Trophoblast cell (in vitro differentiated cells and primary cell): ENCODE measurements around the gene HNRNPA1L2.
"Not testable (repeated sequence)": the region's sequence is repeated elsewhere in the genome, so short reads cannot be mapped to it uniquely, and the experiment has no call there.

Source experiments
- DNase-seq, 2 donors: peaks; one replicate each; pipeline ENCODE4 v3.0.0-alpha.2; 2016
- H2AFZ ChIP-seq: 2 replicates; pipeline ENCODE4 v1.6.1; 2013; ENCODE audit warnings: low read length, moderate library complexity, mild to moderate bottlenecking; ENCODE audit not compliant: insufficient read depth, poor library complexity
- H2AK5ac ChIP-seq: 2 replicates; pipeline ENCODE4 v1.6.1; 2013; ENCODE audit warnings: mild to moderate bottlenecking, low read length
- H2BK120ac ChIP-seq: 2 replicates; pipeline ENCODE4 v1.6.1; 2013; ENCODE audit warnings: low read length, mild to moderate bottlenecking, moderate library complexity; ENCODE audit not compliant: insufficient read depth, poor library complexity
- H2BK12ac ChIP-seq: 2 replicates; pipeline ENCODE4 v1.6.1; 2013; ENCODE audit warnings: mild to moderate bottlenecking, low read length, moderate library complexity
- H2BK5ac ChIP-seq: 2 replicates; pipeline ENCODE4 v1.6.1; 2013; ENCODE audit warnings: low read length, low read depth, moderate library complexity, mild to moderate bottlenecking; ENCODE audit not compliant: poor library complexity
- H3K14ac ChIP-seq: 2 replicates; pipeline ENCODE4 v1.6.1; 2013; ENCODE audit warnings: mild to moderate bottlenecking, low read length
- H3K18ac ChIP-seq: 2 replicates; pipeline ENCODE4 v1.6.1; 2013; ENCODE audit warnings: mild to moderate bottlenecking, low read length
- H3K23ac ChIP-seq: 2 replicates; pipeline ENCODE4 v1.6.1; 2013; ENCODE audit warnings: low read length
- H3K27ac ChIP-seq: 2 replicates; pipeline ENCODE4 v1.5.1; 2013; ENCODE audit warnings: low read depth, mild to moderate bottlenecking, inconsistent platforms, low read length, moderate library complexity
- H3K27me3 ChIP-seq: 2 replicates; pipeline ENCODE4 v1.6.1; 2013; ENCODE audit warnings: inconsistent platforms, mild to moderate bottlenecking, low read length, moderate library complexity; ENCODE audit not compliant: insufficient read depth
- H3K36me3 ChIP-seq, 2 experiments: 1 replicate in 1 of 2; 2 replicates in 1 of 2; pipeline ENCODE4 v1.6.1; 2013; ENCODE audit warnings: low read length in 2 of 2, mild to moderate bottlenecking in 2 of 2, moderate library complexity in 1 of 2; ENCODE audit not compliant: insufficient read depth in 2 of 2, control insufficient read depth in 1 of 2
- H3K4ac ChIP-seq: 2 replicates; pipeline ENCODE4 v1.6.1; 2013; ENCODE audit warnings: low read depth, mild to moderate bottlenecking, low read length, moderate library complexity
- H3K4me1 ChIP-seq, 2 experiments: 1 replicate in 1 of 2; 2 replicates in 1 of 2; pipeline ENCODE4 v1.6.1; 2013; ENCODE audit warnings: low read length in 2 of 2, mild to moderate bottlenecking in 2 of 2, moderate library complexity in 1 of 2; ENCODE audit not compliant: insufficient read depth in 2 of 2, control insufficient read depth in 1 of 2
- H3K4me2 ChIP-seq: 2 replicates; pipeline ENCODE4 v1.6.1; 2013; ENCODE audit warnings: inconsistent platforms, mild to moderate bottlenecking, low read length, moderate library complexity
- H3K4me3 ChIP-seq: 2 replicates; pipeline ENCODE4 v1.5.1; 2013; ENCODE audit warnings: mild to moderate bottlenecking, low read depth, low read length, inconsistent platforms
- H3K79me1 ChIP-seq: one replicate; pipeline ENCODE4 v1.6.1; 2013; ENCODE audit warnings: low read length
- H3K79me2 ChIP-seq: 2 replicates; pipeline ENCODE4 v1.6.1; 2013; ENCODE audit warnings: low read length, mild to moderate bottlenecking; ENCODE audit not compliant: control insufficient read depth, insufficient read depth, poor library complexity
- H3K9ac ChIP-seq: 2 replicates; pipeline ENCODE4 v1.6.1; 2013; ENCODE audit warnings: mild to moderate bottlenecking, low read length
- H3K9me3 ChIP-seq: 2 replicates; pipeline ENCODE4 v1.6.1; 2013; ENCODE audit warnings: low read depth, mild to moderate bottlenecking, control low read depth, inconsistent platforms, low read length; ENCODE audit not compliant: insufficient read depth
- H4K12ac ChIP-seq: 2 replicates; pipeline ENCODE4 v1.6.1; 2013; ENCODE audit warnings: low read depth, mild to moderate bottlenecking, low read length, moderate library complexity
- H4K8ac ChIP-seq: 2 replicates; pipeline ENCODE4 v1.6.1; 2013; ENCODE audit warnings: low read depth, mild to moderate bottlenecking, low read length, moderate library complexity
- H4K91ac ChIP-seq: one replicate; pipeline ENCODE4 v1.6.1; 2013; ENCODE audit warnings: low read depth, mild to moderate bottlenecking, low read length, moderate library complexity
- WGBS: extraction: QIAGEN DNeasy Blood & Tissue Kit; methylation state at CpG from one replicate; pipeline ENCODE4 v1.1.7; 2013; ENCODE audit warnings: missing lambda C conversion rate; ENCODE audit not compliant: insufficient read length, insufficient coverage; ENCODE audit errors: extremely low coverage; 5-methylcytosine and 5-hydroxymethylcytosine counted together

Gene HNRNPA1L2

GRCh38 chr13:52603316-52603715 lies 38.9 kb upstream of the HNRNPA1L2 start:
- no CpG with 5 or more reads among the region's 4 CpGs for WGBS
- H3K79me2 ChIP-seq, H3K27ac ChIP-seq, H4K91ac ChIP-seq, DNase-seq, H3K14ac ChIP-seq, H2BK5ac ChIP-seq, H3K27me3 ChIP-seq, H4K8ac ChIP-seq, H3K79me1 ChIP-seq, H3K4me1 ChIP-seq, H3K23ac ChIP-seq, H3K36me3 ChIP-seq, H3K9me3 ChIP-seq, H2BK12ac ChIP-seq, H4K12ac ChIP-seq, H2AK5ac ChIP-seq, H3K9ac ChIP-seq, H2AFZ ChIP-seq, H3K4me2 ChIP-seq, H3K18ac ChIP-seq, H3K4ac ChIP-seq, H3K4me3 ChIP-seq, H2BK120ac ChIP-seq: not testable (repeated sequence)

- no CpG with 5 or more reads among the region's 6 CpGs for WGBS
- H3K4ac ChIP-seq, H3K4me1 ChIP-seq, H3K36me3 ChIP-seq, H3K27ac ChIP-seq, H3K27me3 ChIP-seq, H3K18ac ChIP-seq, H3K14ac ChIP-seq, H2AFZ ChIP-seq, H2BK12ac ChIP-seq, H3K4me3 ChIP-seq, H2BK5ac ChIP-seq, H4K12ac ChIP-seq, H3K79me1 ChIP-seq, H3K9ac ChIP-seq, H2BK120ac ChIP-seq, H3K9me3 ChIP-seq, H2AK5ac ChIP-seq, H4K8ac ChIP-seq, H3K79me2 ChIP-seq, H3K4me2 ChIP-seq, H3K23ac ChIP-seq, H4K91ac ChIP-seq: not testable (repeated sequence)
- DNase-seq = peak in 1 of 2 donors; percentile 32
These were observed 36.1 kb upstream of the HNRNPA1L2 start for GRCh38 chr13:52606126-52606525.

- DNase-seq = peak; percentile 49 to 60
- not testable (repeated sequence) for H2BK120ac ChIP-seq, H4K91ac ChIP-seq, H2BK5ac ChIP-seq, H3K79me2 ChIP-seq, H3K9me3 ChIP-seq, H3K18ac ChIP-seq, H3K4me2 ChIP-seq, H4K8ac ChIP-seq, H3K9ac ChIP-seq, H2AFZ ChIP-seq, H2BK12ac ChIP-seq, H4K12ac ChIP-seq, H3K23ac ChIP-seq, H3K27me3 ChIP-seq, H3K4me1 ChIP-seq, H3K4ac ChIP-seq, H3K27ac ChIP-seq, H3K4me3 ChIP-seq, H3K14ac ChIP-seq, H3K36me3 ChIP-seq, H2AK5ac ChIP-seq, H3K79me1 ChIP-seq
- no CpG with 5 or more reads among the region's 1 CpG for WGBS
These were observed 35.4 kb upstream of the HNRNPA1L2 start for GRCh38 chr13:52606795-52607194.

GRCh38 chr13:52608184-52608583 lies 34.0 kb upstream of the HNRNPA1L2 start:
- not testable (repeated sequence) for H3K79me2 ChIP-seq, H2AK5ac ChIP-seq, H2BK5ac ChIP-seq, H2BK12ac ChIP-seq, H3K4me2 ChIP-seq, H4K91ac ChIP-seq, DNase-seq, H4K8ac ChIP-seq, H3K27ac ChIP-seq, H3K9me3 ChIP-seq, H2BK120ac ChIP-seq, H3K4ac ChIP-seq, H3K4me3 ChIP-seq, H3K4me1 ChIP-seq, H3K9ac ChIP-seq, H3K18ac ChIP-seq, H3K23ac ChIP-seq, H2AFZ ChIP-seq, H4K12ac ChIP-seq, H3K79me1 ChIP-seq, H3K27me3 ChIP-seq, H3K36me3 ChIP-seq, H3K14ac ChIP-seq
- WGBS = no CpG with 5 or more reads among the region's 8 CpGs
